ENCODE data around the gene CYP24A1. TPM values are rescaled to one million over a fixed set of nuclear protein-coding genes. Genes with fewer than 3 reads are reported as not detected.

The CYP24A1 gene
- total and polyA plus RNA-seq, 2 donors (not counting 1 experiment from before 2014, with no cell fraction given), result not detected

GRCh38 chr20:54209216-54209813 lies 35.5 kb upstream of the CYP24A1 start:
- Histone ChIP-seq H3K4me1 (ENCODE audit: control insufficient read depth in 2 of 2, insufficient read depth in 2 of 2, low read length in 2 of 2) (peaks cover 11 to 12% of the 10 kb centered on the region in 2 donors), H3K27me3 (replicated peaks in 1 of 4; ENCODE audit: control extremely low read depth in 1 of 4, control insufficient read depth in 3 of 4, insufficient read depth in 4 of 4, low read length in 3 of 4) (no peaks in the 10 kb centered on the region), H3K4me2 (replicated peaks; ENCODE audit: low read depth, low read length, poor library complexity, severe bottlenecking) (peak overlapping the region; percentile 95), H3K27ac (ENCODE audit: low read length in 2 of 2) (no peak overlapping the region), H3K9ac (ENCODE audit: low read length) (peak overlapping the region; percentile 85), H4K20me1 (ENCODE audit: control insufficient read depth, insufficient read depth, low read length, poor library complexity, severe bottlenecking) (peaks cover 22% of the 10 kb centered on the region), H3K36me3 (replicated peaks in 1 of 2; ENCODE audit: control extremely low read depth in 1 of 2, control insufficient read depth in 1 of 2, extremely low read depth in 1 of 2, insufficient read depth in 2 of 2, low read length in 1 of 2) (no peaks in the 10 kb centered on the region), H3K4me3 (ENCODE audit: control extremely low read depth in 1 of 5, extremely low read depth in 1 of 5, insufficient read depth in 1 of 5, low read depth in 2 of 5, low read length in 4 of 5) (peak overlapping the region in 1 of 5 experiments; percentile 84), H2AFZ (ENCODE audit: insufficient read depth, low read depth, low read length, poor library complexity, severe bottlenecking) (no peak overlapping the region), H3K79me2 (ENCODE audit: control insufficient read depth, insufficient read depth, low read length) (peaks cover 47% of the 10 kb centered on the region), H3K9me3 (ENCODE audit: control extremely low read depth in 1 of 3, control insufficient read depth in 2 of 3, insufficient read depth in 1 of 3, low read length in 2 of 3) (no peaks in the 10 kb centered on the region)
- peak overlapping the region; percentile 86 for H3K4me3 Mint-ChIP-seq
- intact Hi-C loops (cut with micrococcal nuclease), result loop anchor here (10.0 kb wide), 1 partner anchor 635 kb away; no protein-coding TSS in a partner anchor
- ATAC-seq (ENCODE audit: low read depth) (no peak), DNase-seq (no peak)
- H3K9me3 Mint-ChIP-seq (ENCODE audit: insufficient read depth), result no peaks in the 10 kb centered on the region
- H3K4me1 Mint-ChIP-seq, result peaks cover 29% of the 10 kb centered on the region
- ChIA-PET CTCF (interaction anchor here (0.5 to 3.1 kb wide), 3 partner anchors 9 to 293 kb away, joined by 3 to 31 read pairs (median 6); no protein-coding TSS in a partner anchor), POLR2A (no interaction called here)
- H3K27me3 Mint-ChIP-seq, result no peaks in the 10 kb centered on the region
- no peak overlapping the region for H3K27ac Mint-ChIP-seq
- WGBS (ENCODE audit: insufficient coverage), result no CpG with 5 or more reads among the region's 5 CpGs
- TF ChIP-seq, protein P1, sequence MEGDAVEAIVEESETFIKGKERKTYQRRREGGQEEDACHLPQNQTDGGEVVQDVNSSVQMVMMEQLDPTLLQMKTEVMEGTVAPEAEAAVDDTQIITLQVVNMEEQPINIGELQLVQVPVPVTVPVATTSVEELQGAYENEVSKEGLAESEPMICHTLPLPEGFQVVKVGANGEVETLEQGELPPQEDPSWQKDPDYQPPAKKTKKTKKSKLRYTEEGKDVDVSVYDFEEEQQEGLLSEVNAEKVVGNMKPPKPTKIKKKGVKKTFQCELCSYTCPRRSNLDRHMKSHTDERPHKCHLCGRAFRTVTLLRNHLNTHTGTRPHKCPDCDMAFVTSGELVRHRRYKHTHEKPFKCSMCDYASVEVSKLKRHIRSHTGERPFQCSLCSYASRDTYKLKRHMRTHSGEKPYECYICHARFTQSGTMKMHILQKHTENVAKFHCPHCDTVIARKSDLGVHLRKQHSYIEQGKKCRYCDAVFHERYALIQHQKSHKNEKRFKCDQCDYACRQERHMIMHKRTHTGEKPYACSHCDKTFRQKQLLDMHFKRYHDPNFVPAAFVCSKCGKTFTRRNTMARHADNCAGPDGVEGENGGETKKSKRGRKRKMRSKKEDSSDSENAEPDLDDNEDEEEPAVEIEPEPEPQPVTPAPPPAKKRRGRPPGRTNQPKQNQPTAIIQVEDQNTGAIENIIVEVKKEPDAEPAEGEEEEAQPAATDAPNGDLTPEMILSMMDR (IDR thresholded peaks at IDR 0.05), result no peak
- no peak for TF ChIP-seq EZH2 (IDR thresholded peaks at IDR 0.05; ENCODE audit: borderline replicate concordance, insufficient read depth, low read depth, low read length, poor library complexity, severe bottlenecking)

- peaks cover 22% of the 10 kb centered on the region for H4K20me1 ChIP-seq (ENCODE audit: control insufficient read depth, insufficient read depth, low read length, poor library complexity, severe bottlenecking)
- H3K9ac ChIP-seq (ENCODE audit: low read length), result peak overlapping the region; percentile 85
- peaks cover 11 to 12% of the 10 kb centered on the region in 2 donors for H3K4me1 ChIP-seq (ENCODE audit: control insufficient read depth in 2 of 2, insufficient read depth in 2 of 2, low read length in 2 of 2)
- peaks cover 47% of the 10 kb centered on the region for H3K79me2 ChIP-seq (ENCODE audit: control insufficient read depth, insufficient read depth, low read length)
- CTCF ChIA-PET, result interaction anchor here (0.5 to 3.1 kb wide), 10 partner anchors 10 to 1903 kb away, joined by 3 to 31 read pairs (median 3); no protein-coding TSS in a partner anchor
- WGBS (ENCODE audit: insufficient coverage), result 3% methylated on average over 12 of the region's 15 CpGs
- peak overlapping the region; percentile 86 for H2AFZ ChIP-seq (ENCODE audit: insufficient read depth, low read depth, low read length, poor library complexity, severe bottlenecking)
- TF ChIP-seq EZH2 (IDR thresholded peaks at IDR 0.05; ENCODE audit: borderline replicate concordance, insufficient read depth, low read depth, low read length, poor library complexity, severe bottlenecking), result no peak
- TF ChIP-seq, protein P1 (IDR thresholded peaks at IDR 0.05), result no peak
- POLR2A ChIA-PET, result no interaction called here
- no peaks in the 10 kb centered on the region for H3K9me3 ChIP-seq (ENCODE audit: control extremely low read depth in 1 of 3, control insufficient read depth in 2 of 3, insufficient read depth in 1 of 3, low read length in 2 of 3)
- no peaks in the 10 kb centered on the region for H3K36me3 ChIP-seq (replicated peaks in 1 of 2; ENCODE audit: control extremely low read depth in 1 of 2, control insufficient read depth in 1 of 2, extremely low read depth in 1 of 2, insufficient read depth in 2 of 2, low read length in 1 of 2)
- no peaks in the 10 kb centered on the region for H3K27me3 ChIP-seq (replicated peaks in 1 of 4; ENCODE audit: control extremely low read depth in 1 of 4, control insufficient read depth in 3 of 4, insufficient read depth in 4 of 4, low read length in 3 of 4)
- intact Hi-C loops (cut with micrococcal nuclease), result loop anchor here (10.0 kb wide), 1 partner anchor 634 kb away; no protein-coding TSS in a partner anchor
- peak overlapping the region; percentile 85 for H3K27ac Mint-ChIP-seq
- peak overlapping the region; percentile 86 for H3K4me3 Mint-ChIP-seq
- peak overlapping the region; percentile 95 for H3K4me2 ChIP-seq (replicated peaks; ENCODE audit: low read depth, low read length, poor library complexity, severe bottlenecking)
- no peak for DNase-seq
- peak overlapping the region; percentile 34 to 94 (median 84) for H3K4me3 ChIP-seq (ENCODE audit: control extremely low read depth in 1 of 5, extremely low read depth in 1 of 5, insufficient read depth in 1 of 5, low read depth in 2 of 5, low read length in 4 of 5)
- no peak for ATAC-seq (ENCODE audit: low read depth)
- peaks cover 29% of the 10 kb centered on the region for H3K4me1 Mint-ChIP-seq
- H3K27me3 Mint-ChIP-seq, result no peaks in the 10 kb centered on the region
- H3K9me3 Mint-ChIP-seq (ENCODE audit: insufficient read depth), result no peaks in the 10 kb centered on the region
- peak overlapping the region in 1 of 2 donors; percentile 92 for H3K27ac ChIP-seq (ENCODE audit: low read length in 2 of 2)
Measured at GRCh38 chr20:54208548-54209176, 34.9 kb upstream of the CYP24A1 start.

All from B cell (primary cell).